ENCODE results near the gene GIMAP2.

GRCh38 chr7:150731916-150732315, 46.4 kb downstream of the GIMAP2 start:
- no peak for TF ChIP-seq YY1 (IDR thresholded peaks at IDR 0.05; ENCODE audit: insufficient read depth, insufficient read length)
- no peak for TF ChIP-seq ZNF274 (IDR thresholded peaks at IDR 0.05; ENCODE audit: low read depth, low read length)
- TF ChIP-seq SUZ12 (IDR thresholded peaks at IDR 0.05; ENCODE audit: extremely low read depth, insufficient read depth, insufficient read length), result no peak

Measured in NT2/D1 (cell line).